Hematopoietic multipotent progenitor cell treated with erythropoietin and hydrocortisone succinate and interleukin-3 and kit ligand, for 8 days (in vitro differentiated cells): ENCODE results near the gene BHLHE23.

ENCODE experiments used
- DNase-seq: peaks from one replicate; pipeline ENCODE4 v3.0.0-alpha.2; 2015

BHLHE23 gene

GRCh38 chr20:63024573-63025392 is 18.0 kb upstream of the BHLHE23 start:
- DNase-seq: no peak

- no peak for DNase-seq
Measured at GRCh38 chr20:63023936-63024571, 17.3 kb upstream of the BHLHE23 start.

DNA sequence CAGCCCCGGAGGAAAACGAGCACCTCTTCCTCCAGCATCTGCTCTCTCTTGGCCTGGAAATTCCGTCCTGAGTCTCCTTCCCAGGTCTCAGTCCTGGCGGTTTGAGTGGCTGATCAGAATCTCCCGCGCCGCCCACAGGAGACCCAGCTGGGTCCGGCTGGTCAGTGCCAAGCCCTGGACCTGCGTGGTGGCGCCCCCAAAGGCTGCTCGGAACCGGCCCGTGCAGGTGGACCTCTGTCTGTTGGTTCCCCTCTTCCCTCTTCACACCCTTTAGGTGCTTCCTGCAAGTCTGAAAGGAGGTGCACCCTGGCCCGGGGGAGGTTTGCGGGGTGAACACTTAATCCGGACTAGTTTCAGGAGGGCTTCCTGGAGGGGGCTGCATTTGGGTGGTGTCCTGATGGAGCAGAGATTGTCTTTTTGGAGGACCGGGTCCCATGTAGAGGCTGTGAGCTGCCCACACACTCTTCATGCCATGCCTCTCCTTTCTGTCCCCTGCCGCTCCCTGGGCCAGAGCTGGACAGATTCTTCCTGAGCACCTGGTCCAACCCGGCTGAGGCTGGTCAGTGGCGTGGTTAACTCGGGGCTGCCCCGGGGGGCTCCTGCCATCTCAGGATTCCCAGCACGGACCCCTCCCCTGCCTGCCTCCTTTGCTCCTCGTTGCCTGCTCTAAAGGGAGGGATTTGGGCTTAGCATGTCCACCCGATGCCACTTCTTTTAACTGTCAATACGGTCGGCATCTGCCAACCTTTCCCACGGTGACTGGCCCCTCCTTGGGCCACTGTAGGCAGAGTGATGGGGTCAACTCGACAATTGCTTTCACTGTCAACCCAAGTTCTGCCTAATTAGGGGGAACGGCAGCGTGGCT is 16.5 kb upstream of the BHLHE23 start:
- DNase-seq: no peak

- no peak for DNase-seq
Measured at GRCh38 chr20:63022501-63022900, 15.7 kb upstream of the BHLHE23 start.

GRCh38 chr20:63021356-63022321 is 14.9 kb upstream of the BHLHE23 start:
- no peak for DNase-seq

DNA sequence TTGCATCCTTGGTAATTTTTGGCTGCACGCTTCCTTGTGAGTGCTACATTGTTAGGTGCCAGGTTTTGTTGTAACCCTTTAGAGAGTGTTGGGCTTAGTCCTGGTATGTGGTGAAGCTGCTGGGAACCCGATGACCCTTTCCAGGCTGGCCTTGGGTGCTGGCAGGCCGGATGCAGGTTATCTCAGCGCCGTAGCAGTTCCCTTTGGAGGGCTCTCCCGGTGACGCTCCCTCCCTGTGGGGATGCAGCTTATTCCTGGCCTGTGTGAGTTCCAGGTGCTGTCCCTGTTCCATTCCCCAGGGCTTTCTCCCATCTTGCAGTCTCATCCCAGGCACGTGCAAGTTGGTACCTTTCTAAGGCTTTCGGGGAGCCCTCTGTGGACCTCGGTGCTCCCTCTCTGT is 13.9 kb upstream of the BHLHE23 start:
- DNase-seq: no peak

DNA sequence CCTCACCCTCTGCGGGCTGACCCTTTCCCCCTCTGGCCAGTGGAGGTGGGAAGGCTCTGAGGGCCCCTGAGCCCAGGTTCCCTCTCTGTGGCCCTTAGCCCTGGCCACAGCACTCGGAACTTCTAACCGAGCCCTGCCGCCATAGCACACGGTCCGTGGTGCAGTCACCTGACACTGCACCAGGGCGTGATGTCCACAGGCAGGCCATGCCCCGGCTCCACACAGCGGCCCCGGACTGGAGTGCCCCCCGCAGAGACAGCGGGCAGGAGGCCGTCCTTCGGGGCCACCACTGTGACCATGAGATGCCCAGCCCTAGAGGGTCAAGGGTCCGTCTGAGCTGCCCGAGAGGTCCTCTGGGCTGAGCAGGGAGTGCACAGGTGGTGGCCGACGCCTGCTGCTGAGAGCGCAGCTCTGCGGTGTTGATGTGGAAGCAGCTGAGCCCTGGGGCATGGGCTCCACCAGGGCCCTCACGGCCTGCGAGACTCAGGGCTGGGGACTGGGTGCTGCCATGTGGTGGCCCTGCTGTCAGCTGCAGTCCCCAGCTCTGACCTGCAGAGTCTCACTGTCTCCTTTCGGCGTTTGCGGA is 11.2 kb upstream of the BHLHE23 start:
- no peak for DNase-seq

DNA sequence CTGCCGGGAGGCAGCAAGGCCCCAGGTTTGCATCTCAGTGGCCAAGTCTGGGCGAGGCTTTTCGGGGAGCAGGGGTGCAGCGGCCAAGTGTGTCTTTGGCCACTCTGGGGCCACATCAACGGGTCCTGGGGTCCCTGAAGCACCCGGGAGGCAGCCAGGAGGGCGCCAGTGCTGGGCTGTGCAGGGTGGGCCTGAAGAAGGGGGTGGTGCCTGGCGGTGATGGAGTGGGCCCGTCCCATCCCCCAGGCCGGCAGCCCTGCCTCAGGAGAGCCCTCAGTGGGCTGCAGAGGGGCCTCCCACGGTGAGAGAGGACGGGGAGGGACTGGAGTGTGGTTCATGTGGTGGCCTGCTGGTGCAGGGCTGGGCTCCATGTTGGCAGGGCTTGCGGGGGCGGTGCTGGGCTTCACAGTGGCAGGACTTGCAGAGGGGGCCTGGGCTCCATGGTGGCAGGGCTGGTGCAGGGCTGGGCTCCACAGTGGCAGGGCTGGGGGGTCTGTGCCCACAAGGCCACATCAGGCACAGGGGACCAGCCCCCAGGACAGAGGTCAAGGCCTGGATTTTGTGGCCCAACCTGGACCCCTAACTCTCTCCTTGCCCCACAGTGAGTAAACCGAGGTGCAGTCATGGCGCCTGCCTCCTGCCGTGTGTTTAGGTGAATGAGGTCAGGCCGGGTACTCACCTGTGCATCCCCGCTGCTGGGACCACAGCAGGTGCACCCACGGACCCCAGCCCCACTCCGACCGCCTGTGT is 10.5 kb upstream of the BHLHE23 start:
- DNase-seq: no peak

DNA sequence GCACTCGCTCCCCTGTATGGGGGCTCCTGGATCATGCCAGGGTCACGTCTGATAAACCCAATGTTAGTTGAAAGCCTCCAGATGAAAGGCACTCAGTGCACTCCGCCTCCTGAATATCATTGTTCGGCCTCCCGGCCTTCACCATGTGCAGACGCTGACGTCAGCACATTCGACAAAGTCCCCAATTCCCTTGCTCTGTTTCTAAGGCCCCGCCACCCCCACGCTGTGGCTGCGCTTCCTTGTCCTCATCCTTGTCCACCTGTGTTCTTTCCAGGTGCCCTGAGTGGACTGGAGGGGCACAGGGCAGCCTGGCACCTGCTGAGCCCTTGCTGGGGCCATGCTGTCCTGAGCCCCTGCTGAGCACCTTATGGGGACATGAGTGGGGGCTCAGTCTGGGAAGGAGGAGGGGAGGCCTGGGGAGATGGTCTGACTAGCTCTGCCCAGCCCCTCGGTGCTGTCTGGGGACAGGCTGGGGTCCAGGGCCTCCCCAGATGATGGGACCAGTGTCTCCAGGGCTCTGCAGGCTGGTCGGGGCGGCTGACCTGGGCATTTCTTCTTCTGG is 9.8 kb upstream of the BHLHE23 start:
- DNase-seq: no peak

DNA sequence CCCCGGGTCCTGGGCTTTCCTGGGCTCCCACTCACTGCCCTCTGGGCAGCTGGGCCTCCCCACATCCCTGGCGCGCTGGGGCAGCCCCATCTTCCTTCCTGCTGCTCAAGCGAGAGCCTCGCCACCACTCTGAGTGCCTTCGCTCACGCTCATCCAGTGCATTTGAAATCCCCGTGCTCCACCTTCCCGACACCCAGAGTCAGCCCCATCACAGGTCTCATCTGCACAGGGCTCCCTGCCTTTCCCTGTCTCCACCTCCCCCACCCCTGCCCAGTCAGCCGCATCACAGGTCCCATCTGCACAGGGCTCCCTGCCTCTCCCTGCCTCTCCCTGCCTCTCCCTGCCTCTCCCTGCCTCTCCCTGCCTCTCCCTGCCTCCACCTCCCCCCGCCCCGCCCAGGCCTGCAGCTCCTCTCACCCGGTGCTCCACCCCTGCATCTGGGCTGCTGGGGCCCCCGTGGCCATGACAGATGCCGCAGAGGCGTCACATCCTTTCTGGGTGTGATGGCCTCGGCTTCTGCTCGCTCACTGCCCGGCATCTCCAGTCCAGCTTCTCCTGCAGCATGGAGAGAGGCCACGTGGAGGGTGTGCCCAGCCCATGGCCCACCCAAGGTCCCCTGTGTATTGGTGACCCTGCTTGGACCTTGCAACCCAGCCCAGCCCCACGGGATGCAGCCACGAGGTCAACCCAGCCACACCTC is 9.0 kb upstream of the BHLHE23 start:
- DNase-seq: no peak

DNA sequence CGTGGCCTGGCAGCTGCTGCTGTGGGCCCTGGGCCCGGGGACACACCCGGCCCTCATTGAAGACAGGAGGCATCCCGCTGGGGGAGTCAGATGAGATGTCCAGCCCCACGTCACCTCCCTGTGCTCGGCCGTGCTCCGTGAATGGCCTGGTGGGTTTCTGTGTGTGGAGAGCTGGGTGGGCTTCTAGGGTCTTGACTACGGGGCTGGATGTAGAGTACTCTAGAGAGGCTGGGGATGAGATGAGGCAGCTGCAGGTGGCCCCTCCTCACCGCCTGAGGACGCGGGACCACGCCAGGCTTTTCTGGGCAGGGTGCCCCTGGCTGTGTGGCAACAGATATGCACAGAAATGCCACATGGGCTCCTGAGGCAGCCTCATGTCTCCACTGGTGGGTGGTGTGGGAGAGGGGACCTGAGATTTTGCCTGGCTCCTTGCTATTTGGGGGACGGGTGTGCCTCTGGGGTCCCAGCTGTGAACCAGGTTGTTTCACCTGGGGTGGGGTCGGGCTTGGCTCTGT is 8.4 kb upstream of the BHLHE23 start:
- DNase-seq: no peak

GRCh38 chr20:63014710-63015109 is 7.9 kb upstream of the BHLHE23 start:
- no peak for DNase-seq

GRCh38 chr20:63014287-63014686 is 7.5 kb upstream of the BHLHE23 start:
- no peak for DNase-seq

GRCh38 chr20:63013207-63013606 is 6.4 kb upstream of the BHLHE23 start:
- DNase-seq: no peak

GRCh38 chr20:63011798-63012197 is 5.0 kb upstream of the BHLHE23 start:
- DNase-seq: peak; percentile 23

GRCh38 chr20:63009988-63010769 is 3.4 kb upstream of the BHLHE23 start:
- no peak for DNase-seq

DNA sequence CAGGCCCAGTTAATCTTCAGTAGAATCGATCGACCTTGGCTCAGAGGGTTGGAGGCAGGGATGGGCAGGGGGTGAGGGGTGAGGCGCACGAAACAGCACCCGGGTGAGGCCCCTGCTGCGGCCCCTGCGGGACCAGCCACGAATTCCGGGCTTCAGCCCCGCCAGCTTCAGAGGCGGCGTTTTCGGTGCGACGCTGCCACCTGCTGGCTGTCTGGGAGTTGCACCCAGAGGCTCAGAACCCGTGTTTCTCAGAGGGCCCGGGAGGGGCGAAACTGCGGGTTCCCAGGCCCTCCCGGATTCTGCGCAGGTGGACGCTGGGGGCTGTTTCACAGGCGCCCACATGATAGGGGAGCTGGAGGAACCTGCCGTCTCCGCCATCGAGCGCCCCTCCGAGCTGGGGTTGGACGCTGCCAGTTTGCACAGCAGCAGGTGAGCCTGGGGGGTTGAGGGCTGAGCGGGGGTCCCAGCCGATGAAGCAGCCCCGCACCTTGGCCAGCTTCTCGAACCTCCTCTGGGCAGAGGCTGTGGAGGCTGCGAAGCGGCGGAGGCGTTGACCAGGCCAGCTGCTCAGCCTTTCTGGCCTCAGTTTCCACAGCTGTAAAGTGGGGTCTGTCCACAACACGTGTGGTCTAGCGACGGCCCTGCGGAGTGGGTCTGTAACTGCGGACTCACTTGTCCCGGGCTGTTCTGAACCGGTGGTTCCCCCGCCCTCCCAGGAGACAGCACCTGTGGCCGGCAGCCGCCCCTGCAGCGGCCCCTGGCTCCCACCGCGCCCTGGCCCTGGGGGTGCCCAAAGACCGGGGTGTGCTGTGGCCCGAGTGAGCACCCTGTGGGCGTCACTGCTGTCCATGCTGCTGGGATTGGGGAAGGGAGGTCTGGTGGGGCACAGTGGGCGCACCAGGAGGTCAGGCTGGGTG is 2.5 kb upstream of the BHLHE23 start:
- peak; percentile 70 for DNase-seq

GRCh38 chr20:63008541-63009044 is 1.8 kb upstream of the BHLHE23 start:
- DNase-seq: no peak
